ENCODE results near the gene KLHL28. TPM values are rescaled to one million over a fixed set of nuclear protein-coding genes. Genes with fewer than 3 reads are reported as not detected.

The KLHL28 gene
- 18.1 and 25.3 TPM in 2 replicates for total RNA-seq

- peaks cover 58% of the 10 kb centered on the region for H3K4me1 Mint-ChIP-seq
- peaks cover 15% of the 10 kb centered on the region for H3K36me3 Mint-ChIP-seq (ENCODE audit: low read depth)
- DNase-seq (peak; percentile 86), ATAC-seq (ENCODE audit: low read depth) (peak; percentile 91)
- POLR2A ChIA-PET: interaction anchor here (0.5 to 4.2 kb wide), 10 partner anchors 37 to 291 kb away, joined by 3 to 64 read pairs (median 6); partner anchors contain the start of genes FANCM, FKBP3, MIS18BP1 and PRPF39
- TF ChIP-seq CTCF (IDR thresholded peaks at IDR 0.05): no peak
- no peaks in the 10 kb centered on the region for H3K27me3 Mint-ChIP-seq
- CTCF ChIA-PET: interaction anchor here (1.6 to 2.2 kb wide), 2 partner anchors 65 to 292 kb away, joined by 5 to 10 read pairs; partner anchors contain the start of gene MIS18BP1
- peaks cover 12% of the 10 kb centered on the region for H3K9me3 Mint-ChIP-seq
- H3K27ac Mint-ChIP-seq: no peak within 1 kb of the TSS
- intact Hi-C loops (cut with micrococcal nuclease): loop anchor here (1.0 to 5.0 kb wide), 6 partner anchors 11 to 306 kb away; partner anchors contain the start of genes FKBP3, MIS18BP1 and PRPF39
- H3K4me3 Mint-ChIP-seq: no peak within 1 kb of the TSS
These were observed at the start of gene KLHL28, which contains the start of gene TOGARAM1 for GRCh38 chr14:44961554-44962333. TSS of gene KLHL28 (minus strand) at chr14:44961947. CDS start at chr14:44945928, 16,019 bp downstream. TSS of gene TOGARAM1 (plus strand) at chr14:44962190. CDS start at chr14:44962422, 232 bp downstream.

GRCh38 chr14:45003924-45004323, 42.2 kb upstream of the KLHL28 start:
- Mint-ChIP-seq H3K27ac (no peak overlapping the region), H3K9me3 (no peaks in the 10 kb centered on the region), H3K4me1 (no peaks in the 10 kb centered on the region), H3K27me3 (no peaks in the 10 kb centered on the region), H3K4me3 (no peak overlapping the region), H3K36me3 (ENCODE audit: low read depth) (peaks cover 32% of the 10 kb centered on the region)
- no peak for ATAC-seq (ENCODE audit: low read depth)
- intact Hi-C loops (cut with micrococcal nuclease): no loop called here
- CTCF ChIA-PET: no interaction called here
- POLR2A ChIA-PET: no interaction called here
- TF ChIP-seq CTCF (IDR thresholded peaks at IDR 0.05): no peak
- no peak for DNase-seq

- no peak for TF ChIP-seq CTCF (IDR thresholded peaks at IDR 0.05)
- intact Hi-C loops (cut with micrococcal nuclease): no loop called here
- ATAC-seq (ENCODE audit: low read depth): no peak
- Mint-ChIP-seq H3K27ac (no peak overlapping the region), H3K4me1 (no peaks in the 10 kb centered on the region), H3K27me3 (no peaks in the 10 kb centered on the region), H3K9me3 (no peaks in the 10 kb centered on the region), H3K4me3 (no peak overlapping the region), H3K36me3 (ENCODE audit: low read depth) (peaks cover 35% of the 10 kb centered on the region)
- POLR2A ChIA-PET: no interaction called here
- CTCF ChIA-PET: no interaction called here
- no peak for DNase-seq
These were observed 34.1 kb upstream of the KLHL28 start for GRCh38 chr14:44995770-44996294.

- intact Hi-C loops (cut with micrococcal nuclease): no loop called here
- no peak overlapping the region for H3K4me3 Mint-ChIP-seq
- POLR2A ChIA-PET: no interaction called here
These were observed 33.4 kb upstream of the KLHL28 start for GRCh38 chr14:44995196-44995595.

More at GRCh38 chr14:44995196-44995595, 33.4 kb upstream of the KLHL28 start:
- TF ChIP-seq CTCF (IDR thresholded peaks at IDR 0.05): no peak
- Mint-ChIP-seq H3K9me3 (peaks cover under 1% of the 10 kb centered on the region), H3K27ac (no peak overlapping the region), H3K36me3 (ENCODE audit: low read depth) (peaks cover 32% of the 10 kb centered on the region), H3K4me1 (peaks cover 1% of the 10 kb centered on the region), H3K27me3 (no peaks in the 10 kb centered on the region)
- DNase-seq: no peak
- ATAC-seq (ENCODE audit: low read depth): no peak
- CTCF ChIA-PET: no interaction called here
